Brain pericyte (primary cell): Measurements from ENCODE around the gene CREBL2.
"Not testable (repeated sequence)": the region's sequence is repeated elsewhere in the genome, so short reads cannot be mapped to it uniquely, and the experiment has no call there.

Source experiments
- DNase-seq: peaks from one replicate; pipeline ENCODE4 v3.0.0-alpha.2; 2012; ENCODE audit warnings: low read depth, low spot score

Gene CREBL2

GRCh38 chr12:12611512-12612306 lies at the start of gene CREBL2:
Gene CREBL2, plus strand, starts transcription at chr12:12611876. Its CDS starts 297 bp downstream, at chr12:12612173.
- peak; percentile 85 for DNase-seq

DNA sequence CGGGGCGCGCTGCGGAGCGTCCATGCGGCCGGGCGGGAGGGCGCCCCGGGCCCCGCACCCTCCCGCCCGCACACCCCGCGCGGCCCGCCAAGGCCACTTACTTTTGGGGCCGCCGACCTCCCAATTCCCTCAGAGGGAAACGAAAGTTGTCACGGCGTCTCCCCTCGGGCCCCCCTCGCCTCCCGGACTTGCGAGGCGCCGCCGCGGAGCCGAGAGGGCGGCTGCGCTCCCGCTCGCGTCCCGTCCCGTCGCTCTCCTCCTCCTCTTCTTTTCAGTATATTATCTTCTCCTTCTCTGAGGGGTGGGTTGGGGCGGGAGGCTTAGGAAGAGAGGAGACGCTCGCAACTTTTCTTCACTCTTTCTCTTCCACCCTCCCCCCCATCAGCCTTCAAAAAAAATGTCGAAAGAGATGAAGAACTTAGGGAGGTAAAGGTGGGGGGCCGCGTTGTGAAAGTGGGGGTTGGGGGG lies 49.6 kb upstream of the CREBL2 start:
- no peak for DNase-seq

DNA sequence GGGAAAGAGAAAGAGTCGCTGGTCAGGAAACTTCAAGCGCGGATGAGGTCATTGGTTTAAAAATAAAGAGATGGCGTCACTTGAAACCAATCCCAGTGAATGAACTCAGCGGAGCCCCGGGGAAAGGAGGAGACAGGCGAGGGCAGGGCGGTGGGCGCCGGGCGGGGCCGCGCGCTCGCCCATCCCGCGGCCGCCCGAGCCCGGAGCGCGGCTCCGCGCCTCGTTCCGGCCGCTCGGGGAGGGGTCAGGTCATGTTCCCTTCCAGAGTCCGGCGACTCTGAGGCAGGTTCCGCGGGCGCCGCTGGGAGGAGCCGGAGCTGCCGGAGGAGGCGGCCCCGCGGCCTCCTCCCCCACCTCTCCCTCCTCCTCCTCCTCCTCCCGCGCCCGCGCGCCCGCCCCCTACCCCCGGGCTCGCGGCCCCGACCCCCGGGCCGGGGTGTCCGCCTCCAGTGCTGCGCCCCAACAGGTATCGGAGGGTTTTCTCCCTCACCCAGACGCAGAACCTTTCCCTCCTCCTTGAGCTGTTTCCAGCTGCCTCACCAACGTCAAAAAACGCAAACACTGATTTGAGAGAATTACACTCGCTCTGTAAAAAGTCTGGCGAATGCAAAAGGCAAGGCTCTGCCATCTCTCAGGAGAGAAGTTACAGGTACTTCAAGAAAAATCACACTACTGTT lies 49.0 kb upstream of the CREBL2 start, which contains the start of gene DUSP16:
Gene DUSP16 (minus strand): TSS at position 279 of the 677 bp plus-strand sequence. CDS start 41,765 bp downstream, outside the sequence.
- DNase-seq, result peak; percentile 72

DNA sequence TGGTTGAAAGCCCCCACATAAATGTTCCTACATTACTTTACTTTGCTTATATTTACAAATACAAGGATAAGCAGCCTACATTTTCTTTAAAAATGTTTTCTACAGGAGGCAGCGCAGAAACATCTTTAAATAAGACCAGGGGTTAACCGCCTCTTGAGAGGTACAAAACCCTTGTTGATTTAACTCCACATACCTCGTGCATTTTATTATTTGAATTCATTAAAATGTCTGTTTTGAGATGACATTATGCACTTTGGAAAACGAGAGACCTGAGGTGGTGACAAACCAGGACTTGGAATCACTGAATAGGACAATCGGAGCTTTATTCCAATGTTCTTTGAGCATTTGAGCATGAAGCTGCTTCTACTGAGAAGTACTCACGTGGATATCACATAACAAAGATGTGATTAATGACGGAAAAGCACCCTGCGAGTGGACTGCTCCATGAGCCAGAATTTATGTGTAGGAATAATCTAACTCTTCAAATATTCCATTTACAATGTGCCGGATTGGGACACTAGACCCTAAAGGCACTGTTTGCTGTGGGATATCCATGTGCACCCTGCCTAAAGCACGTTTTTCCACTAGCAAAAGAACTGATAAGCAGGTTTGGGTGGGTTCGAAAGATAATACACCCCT lies 48.3 kb upstream of the CREBL2 start:
- DNase-seq, result no peak

GRCh38 chr12:12564911-12565310 lies 46.8 kb upstream of the CREBL2 start:
- no peak for DNase-seq

GRCh38 chr12:12565971-12566370 lies 45.7 kb upstream of the CREBL2 start:
- DNase-seq, result not testable (repeated sequence)

DNA sequence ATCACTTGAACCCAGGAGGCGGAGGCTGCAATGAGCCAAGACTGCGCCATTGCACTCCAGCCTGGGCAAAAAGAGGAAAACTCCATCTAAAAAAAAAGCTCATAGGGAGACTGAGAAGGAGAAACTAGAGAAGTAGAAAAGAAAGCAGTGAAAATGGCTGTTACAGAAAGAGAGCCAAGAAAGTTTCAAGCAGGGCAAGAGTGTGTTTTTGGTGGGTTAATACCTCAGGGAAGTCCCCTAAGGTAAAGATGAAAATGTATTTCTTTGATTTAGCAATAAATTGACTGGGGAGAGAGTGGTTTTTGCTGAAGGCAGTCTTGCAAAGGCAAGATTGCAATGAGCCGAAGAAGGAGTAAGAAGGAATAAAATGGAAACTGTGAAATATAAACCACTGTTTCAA lies 39.0 kb upstream of the CREBL2 start:
- no peak for DNase-seq

DNA sequence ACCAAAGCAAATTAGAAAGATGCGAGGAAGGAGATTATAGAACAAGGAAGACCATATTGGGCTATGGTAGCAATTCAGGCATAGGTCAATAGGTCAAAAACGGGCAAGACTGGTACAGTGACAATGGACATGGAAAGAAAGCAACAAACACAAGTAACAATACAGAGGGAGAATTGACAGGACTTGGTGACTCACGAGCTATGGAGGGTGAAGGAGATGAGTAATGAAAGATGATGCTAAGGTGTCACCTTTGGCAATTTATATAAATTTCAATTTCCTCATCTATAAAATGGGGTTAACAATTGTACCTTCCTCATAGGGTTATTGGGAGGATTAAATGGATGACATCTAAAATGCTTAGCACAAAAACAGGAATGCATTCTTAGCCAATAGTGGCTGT lies 33.9 kb upstream of the CREBL2 start:
- no peak for DNase-seq

DNA sequence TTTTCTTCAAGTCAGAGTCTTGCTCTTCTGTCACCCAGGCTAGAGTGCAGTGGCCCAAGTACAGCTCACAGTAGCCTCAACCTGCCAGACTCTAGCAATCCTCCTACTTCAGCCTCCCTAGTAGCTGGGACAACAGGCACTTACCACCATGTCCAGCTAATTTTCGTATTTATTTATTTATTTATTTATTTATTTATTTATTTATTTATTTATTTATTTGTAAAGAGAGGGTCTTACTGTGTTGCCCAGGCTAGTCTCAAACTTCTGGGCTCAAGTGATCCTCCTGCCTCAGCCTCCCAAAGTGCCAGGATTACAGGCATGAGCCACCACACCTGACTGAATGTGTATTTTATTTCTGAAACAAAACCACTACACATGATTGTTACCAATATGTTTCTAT lies 31.0 kb upstream of the CREBL2 start:
- DNase-seq, result not testable (repeated sequence)

DNA sequence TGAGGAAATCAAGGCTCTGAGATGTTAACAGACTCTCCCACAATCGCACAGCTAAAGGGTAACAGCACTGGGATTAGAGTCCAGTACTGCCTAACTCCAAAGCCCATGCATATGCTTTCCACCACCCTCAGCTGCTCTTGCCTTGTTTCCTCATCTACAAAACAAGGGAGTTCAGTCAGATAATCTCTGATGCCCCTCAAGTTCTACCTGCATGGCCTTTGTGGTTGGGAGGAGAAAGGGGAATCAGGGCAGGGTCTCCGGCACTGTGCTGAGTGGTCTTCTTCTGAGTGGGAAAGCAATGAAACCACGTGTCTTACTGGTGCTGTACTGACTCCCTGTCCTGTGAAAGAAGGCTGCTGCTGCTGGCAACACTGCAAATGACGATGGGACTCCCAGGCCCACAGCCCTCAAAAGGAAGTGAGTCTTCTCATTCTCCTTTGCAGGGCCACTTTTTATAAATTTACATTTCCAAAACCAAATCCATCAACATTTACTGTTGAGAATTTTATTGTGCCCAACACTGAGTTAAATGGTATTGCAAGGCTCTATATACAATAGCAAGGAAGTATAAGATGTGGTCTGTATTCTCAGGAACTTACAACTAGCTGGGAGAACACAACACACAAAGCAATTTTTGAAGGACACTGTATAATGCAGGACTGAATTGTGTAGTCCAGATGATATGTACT lies 29.3 kb upstream of the CREBL2 start:
- no peak for DNase-seq

GRCh38 chr12:12582895-12583303 lies 28.8 kb upstream of the CREBL2 start:
- DNase-seq, result no peak

DNA sequence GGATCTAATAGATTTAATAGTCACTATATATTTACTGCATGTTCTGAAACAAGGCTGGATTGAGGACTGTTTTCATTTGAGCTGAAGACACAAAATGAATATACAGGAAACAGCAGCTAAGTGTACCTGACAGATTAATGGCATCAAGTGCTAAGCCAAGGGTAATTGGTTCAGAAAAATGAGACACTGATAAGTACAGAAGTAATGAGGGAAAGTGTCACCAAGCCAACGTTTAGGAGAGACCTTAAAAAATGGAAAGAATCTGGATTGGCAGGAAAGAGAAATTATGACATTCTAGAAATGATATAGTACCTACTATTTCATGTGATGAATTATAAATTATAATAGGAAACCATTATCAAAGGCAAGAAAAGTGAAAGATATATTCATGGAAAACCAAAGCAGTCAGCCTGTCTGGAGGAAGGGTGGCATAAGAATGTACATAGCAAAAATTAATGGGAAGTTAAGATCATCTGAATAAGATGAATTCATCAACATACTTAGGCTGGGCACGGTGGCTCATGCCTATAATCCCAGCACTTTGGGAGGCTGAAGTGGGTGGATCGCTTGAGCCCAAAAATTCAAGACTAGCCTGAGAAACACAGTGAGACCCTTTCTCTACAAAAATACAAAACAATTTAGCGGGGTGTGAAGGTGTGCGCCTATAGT lies 28.0 kb upstream of the CREBL2 start:
- no peak for DNase-seq

DNA sequence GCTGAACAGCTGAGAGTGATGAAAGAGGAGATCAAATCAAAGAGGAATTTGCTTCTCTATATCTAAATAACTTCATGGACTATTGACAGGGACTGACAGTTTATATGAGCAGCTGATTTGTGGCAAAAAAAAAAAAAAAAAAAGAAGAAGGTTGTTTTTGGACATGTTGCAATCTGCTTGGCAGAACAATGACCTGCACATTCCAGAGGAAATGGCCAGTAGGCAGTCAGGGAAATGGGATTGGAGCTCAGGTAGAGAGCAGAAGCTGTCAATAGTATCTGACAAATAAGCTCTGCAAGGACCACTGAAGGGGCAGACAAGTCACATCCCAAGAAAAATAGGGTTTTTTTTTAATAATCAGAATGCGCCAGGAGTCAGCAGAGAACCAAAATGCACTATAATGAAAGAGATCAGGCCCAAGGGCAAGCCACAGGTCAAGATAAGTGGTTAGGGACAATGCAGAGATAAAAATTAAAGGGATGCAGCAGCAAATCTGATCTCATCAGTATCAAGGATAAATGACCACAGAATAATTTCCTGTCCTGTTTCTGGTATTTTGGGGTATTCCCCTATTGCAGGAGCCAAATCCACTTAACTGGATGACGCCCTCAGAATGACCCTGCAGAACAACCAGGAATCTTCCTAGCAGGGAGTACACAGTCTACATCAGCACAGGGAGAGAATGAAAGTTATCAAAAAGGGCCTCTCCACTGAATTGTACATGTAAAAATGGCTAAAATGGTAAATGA lies 26.4 kb upstream of the CREBL2 start:
- DNase-seq, result no peak

- no peak for DNase-seq
Measured at GRCh38 chr12:12586879-12587675, 24.6 kb upstream of the CREBL2 start.

GRCh38 chr12:12587878-12588277 lies 23.8 kb upstream of the CREBL2 start:
- DNase-seq, result no peak

GRCh38 chr12:12588436-12588835 lies 23.2 kb upstream of the CREBL2 start:
- not testable (repeated sequence) for DNase-seq

- no peak for DNase-seq
Measured at GRCh38 chr12:12590961-12591360, 20.7 kb upstream of the CREBL2 start.

DNA sequence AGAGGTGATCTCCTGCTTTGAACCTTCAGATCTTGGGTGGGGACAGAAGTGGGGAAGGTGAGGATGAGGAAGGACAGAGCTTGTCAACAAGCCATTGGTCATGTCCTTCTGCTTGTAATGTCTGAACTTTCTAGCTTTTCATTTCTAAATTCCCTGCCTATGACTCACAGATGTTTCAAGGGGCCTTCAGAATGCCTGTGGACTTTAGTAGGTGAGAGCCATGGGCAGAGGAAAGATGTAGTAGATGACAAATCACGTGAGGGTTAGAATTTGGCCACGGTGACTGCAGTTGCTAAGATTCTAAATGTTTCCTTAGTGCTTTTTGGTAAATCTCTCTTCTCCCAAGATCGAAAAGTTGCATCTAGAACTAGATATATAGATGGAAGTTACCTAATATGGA lies 18.7 kb upstream of the CREBL2 start:
- no peak for DNase-seq

GRCh38 chr12:12595929-12596328 lies 15.7 kb upstream of the CREBL2 start:
- DNase-seq, result not testable (repeated sequence)

DNA sequence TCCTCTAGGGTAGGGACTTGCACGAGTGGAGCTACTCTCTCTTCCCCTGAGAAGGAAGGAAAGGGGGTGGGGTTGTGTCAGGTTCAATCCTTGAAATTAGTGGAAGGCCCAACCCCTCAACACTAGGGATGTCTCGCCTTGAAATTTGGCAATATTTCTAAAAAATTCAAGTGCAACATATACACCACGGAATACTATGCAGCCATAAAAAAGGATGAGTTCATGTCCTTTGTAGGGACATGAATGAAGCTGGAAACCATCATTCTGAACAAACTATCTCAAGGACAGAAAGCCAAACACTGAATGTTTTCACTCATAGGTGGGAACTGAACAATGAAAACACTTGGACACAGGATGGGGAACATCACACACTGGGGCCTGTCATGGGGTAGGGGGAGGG lies 15.1 kb upstream of the CREBL2 start:
- DNase-seq, result not testable (repeated sequence)
